OCI-LY7 (cell line): ENCODE data around the gene SLIT3.

Source experiments
- EZH2phosphoT487 ChIP-seq: fragments of 200-600 bp; sonication (generic); IDR thresholded peaks from 2 replicates; pipeline ENCODE4 v1.6.1; 2018; ENCODE audit warnings: low read depth, borderline replicate concordance, mild to moderate bottlenecking, mixed run types, antibody characterized with exemption, low read length, moderate library complexity, mixed read lengths
- TF ChIP-seq, protein P1 (sequence below): fragments of 200-600 bp; sonication (generic); conservative IDR thresholded peaks from 2 replicates; pipeline ENCODE4 v1.5.1; 2014; ENCODE audit warnings: mild to moderate bottlenecking, antibody characterized with exemption, low read length, moderate library complexity, mixed read lengths

DNA sequence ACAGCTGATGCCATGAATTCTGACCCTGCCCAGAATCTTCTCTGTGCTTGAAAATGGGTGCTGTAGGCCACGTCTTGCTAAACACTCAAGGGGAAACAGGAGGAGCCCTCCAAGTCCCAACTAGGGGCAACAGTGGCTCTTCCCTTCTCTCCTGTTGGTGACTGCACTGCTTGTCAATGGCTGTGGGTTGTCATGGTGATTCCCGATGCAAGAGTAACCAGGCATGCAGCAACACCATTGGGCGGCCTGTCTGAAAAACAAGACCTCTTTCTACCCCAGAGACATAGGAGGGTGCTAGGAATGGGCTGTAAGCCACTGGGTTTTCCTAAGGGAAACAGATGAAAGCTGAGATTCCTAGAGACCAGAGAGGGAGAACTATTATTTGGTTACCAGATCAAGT, 520.1 kb downstream of the SLIT3 start:
- TF ChIP-seq, protein P1, sequence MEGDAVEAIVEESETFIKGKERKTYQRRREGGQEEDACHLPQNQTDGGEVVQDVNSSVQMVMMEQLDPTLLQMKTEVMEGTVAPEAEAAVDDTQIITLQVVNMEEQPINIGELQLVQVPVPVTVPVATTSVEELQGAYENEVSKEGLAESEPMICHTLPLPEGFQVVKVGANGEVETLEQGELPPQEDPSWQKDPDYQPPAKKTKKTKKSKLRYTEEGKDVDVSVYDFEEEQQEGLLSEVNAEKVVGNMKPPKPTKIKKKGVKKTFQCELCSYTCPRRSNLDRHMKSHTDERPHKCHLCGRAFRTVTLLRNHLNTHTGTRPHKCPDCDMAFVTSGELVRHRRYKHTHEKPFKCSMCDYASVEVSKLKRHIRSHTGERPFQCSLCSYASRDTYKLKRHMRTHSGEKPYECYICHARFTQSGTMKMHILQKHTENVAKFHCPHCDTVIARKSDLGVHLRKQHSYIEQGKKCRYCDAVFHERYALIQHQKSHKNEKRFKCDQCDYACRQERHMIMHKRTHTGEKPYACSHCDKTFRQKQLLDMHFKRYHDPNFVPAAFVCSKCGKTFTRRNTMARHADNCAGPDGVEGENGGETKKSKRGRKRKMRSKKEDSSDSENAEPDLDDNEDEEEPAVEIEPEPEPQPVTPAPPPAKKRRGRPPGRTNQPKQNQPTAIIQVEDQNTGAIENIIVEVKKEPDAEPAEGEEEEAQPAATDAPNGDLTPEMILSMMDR: no peak
- TF ChIP-seq EZH2phosphoT487: no peak
